ENCODE results near the gene MS4A10.
"Not testable (repeated sequence)": the region's sequence is repeated elsewhere in the genome, so short reads cannot be mapped to it uniquely, and the experiment has no call there.

The MS4A10 gene

GRCh38 chr11:60818057-60818456, 32.9 kb downstream of the MS4A10 start:
- no peak for DNase-seq (ENCODE audit: low read depth, low spot score)
- no peak overlapping the region for H3K27ac ChIP-seq

GRCh38 chr11:60821827-60822599, 36.9 kb downstream of the MS4A10 start:
- DNase-seq (ENCODE audit: low read depth, low spot score), result no peak
- H3K27ac ChIP-seq, result no peak overlapping the region

- DNase-seq (ENCODE audit: low read depth, low spot score); H3K27ac ChIP-seq: not testable (repeated sequence)
Measured at GRCh38 chr11:60823745-60824306, 38.7 kb downstream of the MS4A10 start.

GRCh38 chr11:60825118-60825517, 40.0 kb downstream of the MS4A10 start:
- DNase-seq (ENCODE audit: low read depth, low spot score), result no peak
- H3K27ac ChIP-seq, result no peak overlapping the region

- H3K27ac ChIP-seq, result no peak overlapping the region
- no peak for DNase-seq (ENCODE audit: low read depth, low spot score)
Measured at GRCh38 chr11:60825790-60826189, 40.7 kb downstream of the MS4A10 start.

GRCh38 chr11:60830478-60831142, 45.5 kb downstream of the MS4A10 start:
- DNase-seq (ENCODE audit: low read depth, low spot score), result no peak
- peak overlapping the region; percentile 75 for H3K27ac ChIP-seq

- peak overlapping the region; percentile 75 for H3K27ac ChIP-seq
- no peak for DNase-seq (ENCODE audit: low read depth, low spot score)
Measured at GRCh38 chr11:60831143-60831500, 46.0 kb downstream of the MS4A10 start.

GRCh38 chr11:60831501-60832079, 46.5 kb downstream of the MS4A10 start:
- DNase-seq (ENCODE audit: low read depth, low spot score), result peak; percentile 68
- H3K27ac ChIP-seq, result peak overlapping the region; percentile 75

- DNase-seq (ENCODE audit: low read depth, low spot score), result no peak
- H3K27ac ChIP-seq, result peak overlapping the region; percentile 73
Measured at GRCh38 chr11:60834742-60835533, 49.8 kb downstream of the MS4A10 start.

GRCh38 chr11:60835534-60835846, 50.4 kb downstream of the MS4A10 start:
- H3K27ac ChIP-seq, result peak overlapping the region; percentile 73
- DNase-seq (ENCODE audit: low read depth, low spot score), result no peak

- DNase-seq (ENCODE audit: low read depth, low spot score), result no peak
- H3K27ac ChIP-seq, result no peak overlapping the region
Measured at GRCh38 chr11:60836866-60837515, 51.9 kb downstream of the MS4A10 start.

GRCh38 chr11:60838132-60838531, 53.0 kb downstream of the MS4A10 start:
- no peak for DNase-seq (ENCODE audit: low read depth, low spot score)
- no peak overlapping the region for H3K27ac ChIP-seq

- no peak for DNase-seq (ENCODE audit: low read depth, low spot score)
- H3K27ac ChIP-seq, result no peak overlapping the region
Measured at GRCh38 chr11:60840470-60841430, 55.6 kb downstream of the MS4A10 start.

- DNase-seq (ENCODE audit: low read depth, low spot score), result peak; percentile 79
- H3K27ac ChIP-seq, result peak within 1 kb of the TSS; percentile 38
Measured at GRCh38 chr11:60841797-60842667, 56.9 kb downstream of the MS4A10 start, which contains the start of gene CCDC86. TSS of gene CCDC86 (plus strand) at chr11:60842113. CDS start at chr11:60842125, 12 bp downstream.

GRCh38 chr11:60842668-60843600, 57.8 kb downstream of the MS4A10 start:
- H3K27ac ChIP-seq, result peak overlapping the region; percentile 38
- DNase-seq (ENCODE audit: low read depth, low spot score), result no peak

GRCh38 chr11:60844045-60844869, 59.1 kb downstream of the MS4A10 start:
- DNase-seq (ENCODE audit: low read depth, low spot score), result no peak
- no peak overlapping the region for H3K27ac ChIP-seq
